ENCODE measurements around the gene USP16.

Gene USP16

DNA sequence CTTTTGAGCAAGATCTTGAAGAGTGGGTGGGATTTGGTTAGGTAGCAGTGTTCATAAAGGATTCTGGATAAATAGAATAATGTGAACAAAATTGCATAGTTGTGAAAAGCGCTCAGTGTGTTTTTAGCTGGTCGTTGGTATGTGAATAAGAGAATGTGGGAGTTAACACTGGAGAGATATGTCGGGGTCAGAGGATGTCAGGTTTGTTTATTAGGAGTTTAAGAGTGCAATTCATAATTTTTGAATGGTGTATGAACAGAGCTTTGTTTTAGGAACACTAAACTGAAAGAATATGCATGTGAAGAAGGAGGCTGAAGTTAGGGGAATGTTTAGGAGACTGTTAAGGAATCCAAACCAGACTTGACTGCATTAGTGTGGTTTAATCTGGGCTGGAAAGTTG lies 9.4 kb downstream of the USP16 start:
- DNase-seq (ENCODE audit: low read depth), result no peak

DNA sequence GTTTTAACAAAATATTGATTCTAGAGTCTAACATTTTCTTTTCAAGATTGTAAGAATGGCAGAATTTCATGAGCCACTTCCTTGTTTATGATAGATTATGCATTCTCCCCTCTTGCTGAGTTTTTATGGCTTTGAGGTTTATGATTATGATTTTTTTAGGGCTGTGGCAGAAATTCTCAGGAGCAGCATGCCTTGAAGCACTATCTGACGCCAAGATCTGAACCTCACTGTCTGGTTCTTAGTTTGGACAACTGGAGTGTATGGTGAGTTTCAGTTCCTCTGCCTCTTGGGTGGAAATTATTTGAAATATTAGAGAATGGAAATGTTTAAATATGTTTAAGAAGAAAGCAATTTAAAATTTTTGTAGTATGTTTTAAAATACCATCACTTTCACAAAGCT lies 10.2 kb downstream of the USP16 start:
- DNase-seq (ENCODE audit: low read depth), result no peak

DNA sequence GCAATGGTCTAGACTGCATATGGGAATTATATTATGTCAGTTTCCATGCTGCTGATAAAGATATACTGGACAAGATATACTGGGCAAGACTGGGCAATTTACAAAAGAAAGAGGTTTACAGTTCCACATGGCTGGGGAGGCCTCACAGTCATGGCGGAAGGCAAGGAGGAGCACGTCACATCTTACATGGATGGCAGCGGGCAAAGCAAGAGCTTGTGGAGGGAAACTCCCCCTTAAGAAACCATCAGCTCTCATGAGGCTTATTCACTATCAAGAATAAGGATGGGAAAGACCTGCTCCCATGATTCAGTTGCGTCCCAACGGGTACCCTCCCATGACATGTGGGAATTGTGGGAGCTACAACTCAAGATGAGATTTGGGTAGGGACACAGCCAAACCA lies 27.8 kb downstream of the USP16 start:
- no peak for DNase-seq (ENCODE audit: low read depth)

DNA sequence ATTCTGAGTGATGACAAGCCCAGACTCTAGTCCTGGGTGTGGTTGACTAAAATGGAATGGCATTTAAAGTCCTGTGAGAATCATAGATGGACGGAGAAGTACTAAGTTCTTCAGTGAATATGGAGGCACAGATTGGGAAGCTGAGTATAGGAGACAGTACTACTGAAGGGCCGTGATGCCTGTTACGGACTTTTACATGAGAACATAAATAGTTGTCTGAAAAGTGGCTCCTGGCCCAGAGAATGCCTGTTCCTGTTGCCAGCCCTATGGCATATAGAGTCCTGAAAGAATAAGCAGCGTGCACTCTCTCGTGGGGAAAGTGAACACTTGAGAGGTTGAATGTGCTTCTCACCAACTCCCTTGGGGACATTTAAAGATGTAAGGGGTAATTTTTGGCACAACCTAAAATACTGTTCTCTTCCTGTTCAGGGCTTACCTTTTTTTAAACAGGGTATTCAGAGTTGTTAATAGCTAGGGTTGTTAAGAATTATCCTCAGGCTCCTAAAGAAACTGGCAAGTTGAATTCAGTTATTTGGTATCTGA lies 28.6 kb downstream of the USP16 start:
- DNase-seq (ENCODE audit: low read depth), result no peak

DNA sequence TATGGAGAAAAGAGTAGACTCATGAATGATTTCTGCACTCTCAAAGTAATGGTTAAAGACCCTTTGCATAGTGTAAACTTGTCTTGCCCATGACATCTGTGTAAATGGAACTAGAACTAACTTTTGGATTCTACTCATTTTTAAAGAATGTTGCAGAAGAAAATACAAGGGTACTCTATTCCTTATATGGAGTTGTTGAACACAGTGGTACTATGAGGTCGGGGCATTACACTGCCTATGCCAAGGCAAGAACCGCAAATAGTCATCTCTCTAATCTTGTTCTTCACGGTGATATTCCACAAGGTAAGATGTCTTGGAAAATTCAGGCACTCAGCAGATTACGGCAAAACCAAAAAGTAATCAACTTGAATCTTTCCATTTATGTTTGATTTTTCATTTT lies 29.2 kb downstream of the USP16 start:
- DNase-seq (ENCODE audit: low read depth), result no peak

DNA sequence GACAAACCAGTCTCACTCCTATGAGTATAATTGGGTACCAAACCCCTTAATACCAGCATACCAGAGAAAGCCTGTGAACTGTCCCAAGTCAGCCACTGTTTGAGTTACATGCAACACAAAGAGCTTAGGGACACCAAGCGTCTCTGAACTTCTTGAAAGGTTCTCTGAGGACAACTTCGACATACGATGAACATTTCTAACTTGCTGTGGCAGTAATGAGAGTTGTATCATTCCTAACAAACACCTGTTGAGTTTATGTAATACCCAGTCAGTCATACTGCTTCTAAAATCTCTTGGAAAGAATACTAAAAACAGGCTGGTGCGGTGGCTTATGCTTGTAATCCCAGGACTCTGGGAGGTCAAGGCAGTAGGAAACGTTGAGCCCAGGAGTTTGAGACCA lies 30.6 kb downstream of the USP16 start:
- no peak for DNase-seq (ENCODE audit: low read depth)

DNA sequence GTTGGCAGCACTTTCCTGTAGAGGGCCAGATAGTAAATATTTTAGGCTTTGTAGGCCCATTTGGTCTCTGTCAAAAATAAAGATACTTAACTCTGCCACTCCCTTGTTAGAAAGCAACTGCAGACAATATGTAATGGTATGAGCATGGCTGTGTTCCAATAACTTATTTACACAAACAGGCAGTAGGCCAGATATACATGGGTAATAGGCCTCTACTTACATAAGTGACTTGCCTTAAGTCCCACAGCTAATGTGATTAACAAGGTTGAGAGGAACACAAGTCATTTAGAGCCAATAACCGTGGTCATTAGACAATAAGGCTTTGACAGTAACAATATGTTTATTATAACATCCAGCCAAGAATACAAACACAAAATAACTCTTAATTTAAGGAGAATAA lies 31.5 kb downstream of the USP16 start:
- DNase-seq (ENCODE audit: low read depth), result no peak

DNA sequence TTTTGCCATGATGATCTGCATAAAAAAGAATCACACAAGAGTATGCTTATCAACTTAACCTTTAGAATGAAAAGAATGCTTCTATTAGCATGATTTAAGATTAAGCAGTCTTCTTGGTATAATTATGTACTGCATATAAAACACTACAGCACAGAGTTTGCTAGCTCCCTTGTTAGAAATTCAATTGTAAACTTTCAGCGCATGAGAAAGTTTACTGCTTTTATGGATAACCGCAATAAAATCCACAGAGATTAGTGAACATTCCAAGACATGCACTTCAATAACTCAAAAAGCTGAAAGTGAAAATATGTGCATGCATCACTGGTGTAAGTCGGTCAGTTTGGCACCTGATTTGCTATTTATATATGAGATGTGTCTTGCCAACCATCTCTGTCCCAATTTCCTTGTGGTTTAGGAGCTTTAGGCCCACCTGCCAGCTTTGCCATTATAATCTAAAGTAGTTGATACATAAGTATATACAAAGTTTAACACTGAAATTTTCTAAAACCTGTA lies 32.1 kb downstream of the USP16 start:
- no peak for DNase-seq (ENCODE audit: low read depth)

DNA sequence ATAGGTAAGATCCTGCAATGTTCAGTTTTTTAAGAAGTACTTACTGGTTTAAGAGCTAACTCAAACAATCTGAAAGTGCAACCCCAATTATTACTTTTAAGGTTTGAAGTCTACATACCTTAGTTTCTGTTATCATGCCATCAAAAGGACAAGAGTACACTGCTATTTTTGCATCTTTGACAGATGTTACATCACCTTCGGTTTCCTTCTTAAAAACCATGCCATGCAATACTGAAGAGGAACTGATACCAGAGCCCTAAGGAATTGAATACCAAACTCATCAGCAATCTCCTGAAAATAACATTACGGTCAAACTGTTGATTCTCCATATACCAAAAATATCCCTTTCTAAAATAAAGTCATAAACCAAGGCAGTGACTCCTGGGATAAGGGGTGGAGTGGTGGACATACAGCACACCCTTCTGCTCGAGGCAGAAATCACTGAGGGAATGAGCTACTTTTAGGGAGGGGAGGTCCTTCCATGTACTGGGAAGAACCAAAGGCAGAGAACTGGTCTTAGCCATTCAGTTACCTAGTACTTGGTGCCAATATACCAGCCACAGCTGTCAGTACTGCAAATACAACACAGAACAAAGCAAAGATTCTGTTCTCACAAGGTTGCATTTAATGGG lies 40.5 kb downstream of the USP16 start:
- DNase-seq (ENCODE audit: low read depth), result no peak

DNA sequence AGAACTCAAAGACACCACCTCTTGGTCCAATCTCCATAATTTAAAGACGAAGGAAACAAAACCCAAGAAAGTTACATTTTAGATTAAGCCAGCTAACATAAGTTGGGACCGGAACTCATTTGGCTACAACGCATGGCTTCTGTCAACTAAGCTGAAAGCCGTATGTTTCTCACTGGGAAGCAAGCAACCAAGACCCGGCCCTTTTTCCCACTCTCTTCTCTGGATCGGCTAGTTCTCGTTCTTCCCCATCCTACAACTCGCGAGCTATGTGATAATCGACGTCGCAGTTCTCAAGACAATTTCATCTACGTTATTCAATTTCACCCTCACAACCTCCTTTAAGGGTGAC lies 48.4 kb downstream of the USP16 start:
- DNase-seq (ENCODE audit: low read depth), result no peak

DNA sequence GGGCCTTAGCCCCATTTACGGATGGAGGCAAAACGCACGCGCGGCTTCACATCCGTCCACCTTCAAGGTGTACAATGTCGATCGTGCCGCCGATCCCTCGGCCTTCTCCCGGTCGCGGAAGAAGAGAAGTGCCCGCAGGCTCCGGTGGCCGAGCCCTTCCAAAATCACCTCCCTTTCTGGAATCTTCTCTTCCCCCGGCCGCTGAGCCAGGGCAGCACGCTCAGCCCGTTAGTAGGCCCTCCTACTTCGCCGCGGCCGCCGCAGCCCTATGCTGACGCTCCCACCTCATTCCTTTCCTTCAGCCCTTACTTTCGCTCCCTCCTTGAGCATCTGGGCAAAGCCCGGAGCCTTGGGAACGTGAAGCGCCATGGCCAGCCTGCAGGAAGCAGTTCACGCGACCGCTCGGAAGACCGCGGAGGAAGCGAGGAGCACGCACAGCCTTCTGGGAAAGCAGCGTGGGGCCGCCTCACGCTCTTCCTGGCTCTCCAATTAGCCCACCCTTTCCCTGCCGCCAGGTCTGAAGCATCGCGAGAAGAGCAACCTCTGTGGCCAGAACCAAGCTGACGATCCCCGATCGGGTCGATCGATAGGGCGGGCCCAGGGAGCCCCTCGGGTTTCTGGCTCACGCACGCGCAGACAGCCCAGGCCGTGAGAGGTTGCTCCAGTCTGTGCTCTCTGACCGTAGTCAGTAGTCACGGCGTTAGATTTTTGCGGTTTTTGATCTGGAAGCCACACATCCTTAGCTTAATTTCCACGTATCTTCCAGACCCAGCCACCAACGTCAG lies 48.9 kb downstream of the USP16 start, which contains the start of gene CCT8:
CCT8 (minus strand) TSS at position 427 of the 785 bp plus-strand sequence; CDS start at position 369, 58 bp downstream.
- DNase-seq (ENCODE audit: low read depth), result peak; percentile 98

DNA sequence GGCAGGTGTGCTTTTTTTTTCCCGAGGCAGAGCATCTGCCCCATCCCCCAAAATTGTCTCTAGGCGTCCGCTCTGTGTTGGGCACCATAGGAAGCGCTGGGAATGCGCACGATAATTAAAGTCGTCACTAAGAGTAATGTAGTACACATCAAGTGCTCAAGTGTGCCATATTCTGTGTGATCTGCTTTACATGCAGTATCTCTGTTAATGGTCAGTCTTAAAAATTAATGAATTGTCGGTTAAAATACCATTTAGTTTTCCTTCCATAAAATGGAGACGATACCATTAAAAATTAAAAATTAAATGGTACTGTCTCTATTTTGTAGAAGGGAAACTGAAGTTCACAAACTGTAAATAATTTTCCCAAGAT lies 49.5 kb downstream of the USP16 start:
- no peak for DNase-seq (ENCODE audit: low read depth)

DNA sequence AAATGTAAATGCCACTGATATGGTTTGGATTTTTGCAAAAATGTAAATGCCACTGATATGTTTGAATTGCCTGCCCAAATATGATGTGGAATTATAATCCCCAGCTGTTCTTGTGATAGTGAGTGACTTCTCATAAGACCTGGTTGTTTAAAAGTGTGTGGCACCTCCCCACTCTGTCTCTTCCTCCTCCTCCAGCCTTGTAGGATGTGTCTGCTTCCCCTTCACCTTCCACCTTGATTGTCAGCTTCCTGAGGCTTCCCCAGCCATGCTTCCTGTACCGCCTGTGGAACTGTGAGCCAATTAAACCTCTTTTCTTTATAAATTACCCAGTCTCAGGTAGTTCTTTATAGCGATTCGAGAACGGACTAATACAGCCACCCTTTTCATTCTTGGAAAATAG lies 50.3 kb downstream of the USP16 start:
- DNase-seq (ENCODE audit: low read depth), result no peak

DNA sequence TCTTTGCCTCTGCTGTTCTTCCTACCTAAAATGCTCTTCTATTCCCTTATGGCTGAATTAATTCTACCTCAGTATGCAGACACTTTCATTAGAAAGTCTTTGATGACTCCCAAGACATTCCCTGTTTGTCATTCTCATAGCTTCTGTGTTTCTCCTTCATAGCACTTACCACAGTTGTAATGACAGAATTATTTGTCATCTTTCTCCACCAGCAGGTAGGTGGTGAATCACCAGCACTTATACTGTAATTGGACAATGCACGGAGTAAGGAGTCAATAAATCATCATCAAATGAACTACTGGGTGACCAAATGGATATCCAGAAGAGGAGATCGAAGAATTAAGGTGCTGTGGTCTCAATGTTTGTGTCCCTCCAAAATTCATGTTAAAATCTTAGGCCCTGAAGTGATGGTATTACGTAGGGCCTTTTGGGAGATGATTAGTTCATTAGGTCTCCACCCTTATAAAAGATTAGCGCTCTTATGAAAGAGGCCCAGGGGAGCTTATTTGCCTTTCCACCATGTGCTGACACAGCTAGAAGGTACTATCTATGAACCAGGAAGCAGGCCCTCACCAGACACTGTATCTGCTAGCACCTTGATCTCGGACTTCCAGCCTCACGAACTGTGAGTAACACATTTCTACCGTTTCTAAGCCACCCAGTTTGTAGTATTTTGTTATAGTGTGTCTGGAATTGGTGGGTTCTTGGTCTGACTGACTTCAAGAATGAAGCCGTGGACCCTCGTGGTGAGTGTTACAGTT lies 51.4 kb downstream of the USP16 start:
- DNase-seq (ENCODE audit: low read depth), result no peak

DNA sequence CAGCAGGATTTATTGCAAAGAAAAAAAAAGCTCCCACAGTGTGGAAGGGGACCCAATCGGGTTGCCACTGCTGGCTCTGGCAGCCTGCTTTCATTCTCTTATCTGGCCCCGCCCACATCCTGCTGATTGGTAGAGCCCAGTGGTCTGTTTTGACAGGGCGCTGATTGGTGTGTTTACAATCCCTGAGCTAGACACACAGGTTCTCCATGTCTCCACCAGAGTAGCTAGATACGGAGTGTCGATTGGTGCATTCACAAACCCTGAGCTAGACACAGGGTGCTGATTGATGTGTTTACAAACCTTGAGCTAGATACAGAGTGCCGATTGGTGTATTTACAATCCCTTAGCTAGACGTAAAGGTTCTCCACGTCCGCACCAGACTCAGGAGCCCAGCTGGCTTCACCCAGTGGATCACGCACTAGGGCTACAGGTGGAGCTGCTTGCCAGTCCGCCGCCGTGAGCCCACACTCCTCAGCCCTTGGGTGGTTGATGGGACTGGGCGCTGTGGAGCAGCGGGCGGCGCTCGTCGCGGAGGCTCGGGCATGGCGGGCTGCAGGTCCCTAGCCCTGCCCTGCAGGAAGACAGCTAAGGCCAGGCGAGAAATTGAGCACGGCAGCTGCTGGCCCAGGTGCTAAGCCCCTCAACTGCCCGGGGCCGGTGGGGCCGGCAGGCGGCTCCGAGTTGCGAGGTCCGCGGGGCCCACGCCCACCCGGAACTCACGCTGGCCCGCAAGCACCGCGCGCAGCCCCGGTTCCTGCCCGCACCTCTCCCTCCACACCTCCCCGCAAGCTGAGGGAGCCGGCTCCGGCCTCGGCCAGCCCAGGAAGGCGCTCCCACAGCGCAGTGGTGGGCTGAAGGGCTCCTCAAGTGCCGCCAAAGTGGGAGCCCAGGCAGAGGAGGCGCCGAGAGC lies 52.5 kb downstream of the USP16 start:
- peak; percentile 60 for DNase-seq (ENCODE audit: low read depth)

DNA sequence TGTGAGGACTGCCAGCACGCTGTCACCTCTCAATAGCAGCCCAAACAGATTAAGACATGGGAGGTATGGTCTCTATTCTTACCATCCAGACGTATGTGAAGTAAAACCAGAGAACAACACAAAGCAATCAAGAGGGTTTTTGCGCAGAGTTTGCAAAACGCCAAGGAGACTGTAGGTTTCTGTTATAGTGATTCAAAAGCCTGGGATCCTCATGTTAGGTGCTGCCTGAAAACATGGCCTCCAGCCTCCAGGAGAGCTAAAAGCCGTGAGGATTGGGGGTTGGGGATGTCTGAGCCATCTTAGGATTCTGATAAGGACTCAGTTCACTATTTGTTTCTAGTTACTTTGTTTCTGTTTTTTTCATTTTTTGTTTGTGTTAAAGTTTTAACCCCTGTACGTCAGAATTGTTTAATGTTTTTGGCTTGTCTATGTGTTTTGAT lies 53.2 kb downstream of the USP16 start:
- DNase-seq (ENCODE audit: low read depth), result no peak

DNA sequence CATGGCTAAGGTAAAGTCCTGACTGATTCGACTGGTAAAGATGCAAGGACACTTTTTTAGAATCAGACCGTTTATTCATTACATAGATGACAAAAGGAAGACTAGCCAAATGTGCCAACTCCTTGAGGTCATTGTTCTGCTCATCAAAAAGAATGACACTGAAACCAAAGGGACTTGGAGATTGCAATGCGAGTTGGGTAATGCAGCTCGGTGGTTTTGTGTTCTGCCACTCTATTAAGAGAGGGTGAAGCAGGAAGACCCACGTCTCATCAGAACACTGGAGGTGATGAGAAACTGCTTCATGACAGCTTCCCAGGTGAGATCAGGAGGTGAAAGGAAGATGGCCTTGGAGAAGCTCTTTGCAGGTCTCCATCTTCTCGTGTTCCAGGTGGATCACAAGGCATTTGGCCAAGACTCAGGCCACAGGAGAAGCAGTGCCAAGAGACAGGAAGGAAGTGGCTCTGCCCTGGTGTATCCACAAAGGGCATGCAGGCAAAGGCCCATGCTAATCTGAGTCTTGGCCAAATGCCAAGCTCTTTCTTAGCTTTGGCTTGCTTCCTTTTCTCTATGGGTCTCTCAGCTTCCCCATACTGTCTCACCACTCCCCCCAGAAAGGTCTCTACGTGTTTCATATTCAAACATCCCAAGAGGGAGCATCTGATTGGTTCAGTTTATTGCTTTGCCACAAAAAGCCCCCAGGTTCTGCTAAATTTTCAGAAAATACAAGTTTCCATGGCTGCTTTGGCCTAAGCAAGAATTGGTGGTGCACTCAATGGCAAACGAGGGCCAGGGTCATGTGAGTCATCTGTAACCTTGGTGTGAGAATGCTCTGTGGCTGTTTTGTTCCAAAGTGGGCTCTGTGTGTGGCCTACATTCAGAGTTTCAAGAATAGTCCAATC lies 54.6 kb downstream of the USP16 start:
- DNase-seq (ENCODE audit: low read depth), result peak; percentile 15

DNA sequence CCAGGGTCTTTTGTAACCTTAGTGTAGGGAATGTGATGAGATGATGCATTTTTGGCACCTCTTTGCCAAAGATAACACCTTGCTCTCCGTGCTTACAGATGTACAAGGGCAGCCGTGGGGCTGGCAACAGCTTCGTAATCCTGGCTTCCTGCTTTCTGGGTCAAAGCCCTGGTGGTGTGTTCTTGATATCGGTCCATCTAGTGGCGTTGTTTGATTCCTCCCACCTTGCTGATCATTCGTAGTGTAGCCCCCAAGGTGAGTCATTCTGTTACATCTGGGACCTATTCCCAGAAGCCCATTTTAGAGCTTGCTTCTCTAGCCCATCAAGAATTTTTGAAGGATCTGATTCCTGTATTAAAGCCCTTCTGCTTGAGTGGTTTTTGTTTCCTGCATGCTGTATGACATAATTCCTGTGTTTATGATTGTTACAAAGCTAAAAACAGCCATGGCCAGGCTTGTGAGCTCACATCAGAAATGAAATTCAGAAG lies 56.0 kb downstream of the USP16 start:
- DNase-seq (ENCODE audit: low read depth), result no peak

DNA sequence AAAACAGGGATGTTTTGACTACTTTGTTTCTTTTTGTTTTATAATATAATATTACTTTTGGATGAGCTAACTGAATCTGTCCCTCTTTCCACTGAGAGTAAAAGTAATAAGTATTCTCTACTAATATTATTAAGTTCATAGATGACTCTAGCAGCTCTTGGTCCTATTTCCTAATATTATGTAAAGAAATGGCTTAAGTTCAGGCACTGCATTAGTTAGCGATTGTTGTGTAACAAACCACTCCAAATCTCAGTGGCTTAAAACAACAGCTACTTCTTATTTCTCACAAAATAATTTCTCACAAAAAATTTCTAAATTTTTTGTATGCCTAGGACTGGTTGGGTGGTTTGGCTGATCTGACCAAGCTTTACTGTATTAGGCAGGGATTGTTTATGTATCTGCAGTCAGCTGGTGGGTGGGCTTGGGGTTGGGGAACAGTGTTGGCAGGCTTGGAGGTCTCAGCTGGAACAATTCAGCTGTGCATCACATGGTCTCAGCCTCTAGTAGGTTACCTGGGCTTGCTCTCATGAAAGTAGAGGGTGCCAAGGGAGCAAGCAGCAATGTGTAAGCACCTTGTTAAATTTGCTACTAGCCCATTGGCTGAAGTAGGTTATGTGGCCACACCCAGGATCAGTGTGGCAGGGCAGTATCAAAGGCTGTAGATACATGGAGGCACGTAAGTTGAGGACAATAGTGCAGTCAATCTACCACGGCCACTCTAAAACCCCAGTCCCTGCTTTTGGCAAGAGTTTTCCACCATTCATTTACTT lies 57.8 kb downstream of the USP16 start:
- no peak for DNase-seq (ENCODE audit: low read depth)

DNA sequence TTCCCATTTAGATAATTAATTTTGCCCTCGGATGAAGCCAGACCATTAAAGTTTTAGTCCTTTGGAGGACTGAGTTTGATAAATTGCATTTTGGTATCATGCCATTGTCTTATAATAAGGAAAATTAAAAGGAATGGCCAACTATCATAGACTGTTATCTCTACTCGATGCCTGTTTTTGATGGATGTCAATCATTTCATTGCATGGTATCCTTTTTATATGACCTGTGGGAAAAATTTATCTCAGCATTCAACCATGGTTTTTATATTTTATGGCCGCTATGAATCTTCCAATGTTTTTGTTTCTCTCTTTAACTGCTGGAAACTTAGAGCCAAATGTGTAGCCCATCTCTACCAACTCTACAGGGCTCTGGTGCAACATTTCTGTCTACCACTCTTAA lies 58.8 kb downstream of the USP16 start:
- no peak for DNase-seq (ENCODE audit: low read depth)
